ENCODE results near the gene KCNK2.

The KCNK2 gene

GRCh38 chr1:215106067-215106466 lies 23.5 kb downstream of the KCNK2 start:
- Histone ChIP-seq H3K9ac (ENCODE audit: insufficient read length) (no peak overlapping the region), H3K27ac (no peak overlapping the region), H3K4me3 (no peak overlapping the region), H3K36me3 (ENCODE audit: insufficient read depth, low read length) (no peaks in the 10 kb centered on the region), H3K9me3 (ENCODE audit: low read depth, low read length) (no peaks in the 10 kb centered on the region)
- DNase-seq (ENCODE audit: low read depth, low spot score): no peak
- TF ChIP-seq POLR2AphosphoS5 (IDR thresholded peaks at IDR 0.05; ENCODE audit: borderline replicate concordance, low read depth, low read length) (no peak), EZH2 (IDR thresholded peaks at IDR 0.05) (no peak), FOXP2 (optimal IDR thresholded peaks at IDR 0.05; ENCODE audit: control extremely low read depth, extremely low read length, insufficient read depth) (no peak)

GRCh38 chr1:215109171-215109570 lies 26.6 kb downstream of the KCNK2 start:
- Histone ChIP-seq H3K9ac (ENCODE audit: insufficient read length) (no peak overlapping the region), H3K9me3 (ENCODE audit: low read depth, low read length) (no peaks in the 10 kb centered on the region), H3K36me3 (ENCODE audit: insufficient read depth, low read length) (no peaks in the 10 kb centered on the region), H3K4me3 (no peak overlapping the region), H3K27ac (no peak overlapping the region)
- TF ChIP-seq FOXP2 (optimal IDR thresholded peaks at IDR 0.05; ENCODE audit: control extremely low read depth, extremely low read length, insufficient read depth) (no peak), EZH2 (IDR thresholded peaks at IDR 0.05) (no peak), POLR2AphosphoS5 (IDR thresholded peaks at IDR 0.05; ENCODE audit: borderline replicate concordance, low read depth, low read length) (no peak)
- no peak for DNase-seq (ENCODE audit: low read depth, low spot score)

DNA sequence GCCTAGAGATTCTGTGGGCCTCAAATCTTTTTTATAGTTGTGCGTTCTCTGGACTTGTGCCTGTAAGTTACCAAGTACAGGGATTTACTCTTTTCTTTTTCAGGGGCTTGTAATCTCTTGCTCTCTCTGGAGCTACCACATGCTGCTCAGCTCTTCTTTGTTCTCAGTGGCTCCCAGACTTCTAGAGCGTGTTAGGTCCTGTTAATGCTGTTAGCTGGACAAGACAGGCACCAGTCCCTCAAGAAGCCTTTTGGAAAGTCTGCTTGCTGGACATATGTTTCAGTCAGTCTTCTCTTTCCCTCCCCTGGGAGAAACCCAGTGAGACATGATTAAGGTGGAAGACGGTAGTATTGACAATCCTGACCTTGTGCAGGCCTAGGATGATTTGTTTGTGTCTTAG lies 29.4 kb downstream of the KCNK2 start:
- Histone ChIP-seq H3K9me3 (ENCODE audit: low read depth, low read length) (0 out of 2 replicates have a peak, but pooled peaks cover 2% of the 10 kb centered on the region), H3K36me3 (ENCODE audit: insufficient read depth, low read length) (no peaks in the 10 kb centered on the region), H3K4me3 (no peak overlapping the region), H3K27ac (no peak overlapping the region), H3K9ac (ENCODE audit: insufficient read length) (no peak overlapping the region)
- TF ChIP-seq FOXP2 (optimal IDR thresholded peaks at IDR 0.05; ENCODE audit: control extremely low read depth, extremely low read length, insufficient read depth) (no peak), EZH2 (IDR thresholded peaks at IDR 0.05) (no peak), POLR2AphosphoS5 (IDR thresholded peaks at IDR 0.05; ENCODE audit: borderline replicate concordance, low read depth, low read length) (no peak)
- no peak for DNase-seq (ENCODE audit: low read depth, low spot score)

- no peak for DNase-seq (ENCODE audit: low read depth, low spot score)
- H3K4me3 ChIP-seq: no peak overlapping the region
- H3K9ac ChIP-seq (ENCODE audit: insufficient read length): no peak overlapping the region
- no peak overlapping the region for H3K27ac ChIP-seq
- no peaks in the 10 kb centered on the region for H3K36me3 ChIP-seq (ENCODE audit: insufficient read depth, low read length)
- no peak for TF ChIP-seq POLR2AphosphoS5 (IDR thresholded peaks at IDR 0.05; ENCODE audit: borderline replicate concordance, low read depth, low read length)
- TF ChIP-seq FOXP2 (optimal IDR thresholded peaks at IDR 0.05; ENCODE audit: control extremely low read depth, extremely low read length, insufficient read depth): no peak
- TF ChIP-seq EZH2 (IDR thresholded peaks at IDR 0.05): no peak
- 0 out of 2 replicates have a peak, but pooled peaks cover 2% of the 10 kb centered on the region for H3K9me3 ChIP-seq (ENCODE audit: low read depth, low read length)
Observed at GRCh38 chr1:215113776-215114153, 31.2 kb downstream of the KCNK2 start.

GRCh38 chr1:215114154-215114933 lies 31.8 kb downstream of the KCNK2 start:
- Histone ChIP-seq H3K4me3 (no peak overlapping the region), H3K36me3 (ENCODE audit: insufficient read depth, low read length) (no peaks in the 10 kb centered on the region), H3K27ac (no peak overlapping the region), H3K9me3 (ENCODE audit: low read depth, low read length) (0 out of 2 replicates have a peak, but pooled peaks cover 2% of the 10 kb centered on the region), H3K9ac (ENCODE audit: insufficient read length) (no peak overlapping the region)
- no peak for DNase-seq (ENCODE audit: low read depth, low spot score)
- no peak for TF ChIP-seq POLR2AphosphoS5 (IDR thresholded peaks at IDR 0.05; ENCODE audit: borderline replicate concordance, low read depth, low read length)
- no peak for TF ChIP-seq FOXP2 (optimal IDR thresholded peaks at IDR 0.05; ENCODE audit: control extremely low read depth, extremely low read length, insufficient read depth)
- TF ChIP-seq EZH2 (IDR thresholded peaks at IDR 0.05): no peak

DNA sequence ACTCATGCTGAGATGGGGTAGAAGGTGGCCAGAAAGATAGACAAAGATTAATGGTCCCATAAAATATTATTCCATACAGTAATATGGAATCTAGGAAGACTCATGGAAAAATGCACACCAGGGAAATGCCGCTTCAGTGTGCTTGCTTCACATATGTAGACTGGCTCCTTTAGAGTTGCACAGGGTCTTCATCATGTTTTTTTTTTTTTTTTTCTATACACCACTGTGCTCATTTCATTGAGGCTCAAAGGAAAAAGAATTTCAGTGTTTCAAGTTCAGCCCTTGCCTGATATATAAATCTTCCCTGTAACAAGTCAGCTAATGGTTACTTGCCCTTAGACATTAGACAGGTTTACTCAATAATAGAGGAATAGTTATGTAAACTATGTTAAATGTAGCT lies 33.2 kb downstream of the KCNK2 start:
- Histone ChIP-seq H3K9ac (ENCODE audit: insufficient read length) (no peak overlapping the region), H3K36me3 (ENCODE audit: insufficient read depth, low read length) (no peaks in the 10 kb centered on the region), H3K27ac (no peak overlapping the region), H3K4me3 (no peak overlapping the region), H3K9me3 (ENCODE audit: low read depth, low read length) (0 out of 2 replicates have a peak, but pooled peaks cover 2% of the 10 kb centered on the region)
- DNase-seq (ENCODE audit: low read depth, low spot score): no peak
- no peak for TF ChIP-seq EZH2 (IDR thresholded peaks at IDR 0.05)

GRCh38 chr1:215118081-215118480 lies 35.5 kb downstream of the KCNK2 start:
- Histone ChIP-seq H3K4me3 (no peak overlapping the region), H3K27ac (no peak overlapping the region), H3K9me3 (ENCODE audit: low read depth, low read length) (0 out of 2 replicates have a peak, but pooled peaks cover 2% of the 10 kb centered on the region), H3K36me3 (ENCODE audit: insufficient read depth, low read length) (no peaks in the 10 kb centered on the region), H3K9ac (ENCODE audit: insufficient read length) (no peak overlapping the region)
- no peak for DNase-seq (ENCODE audit: low read depth, low spot score)
- TF ChIP-seq POLR2AphosphoS5 (IDR thresholded peaks at IDR 0.05; ENCODE audit: borderline replicate concordance, low read depth, low read length): no peak
- TF ChIP-seq EZH2 (IDR thresholded peaks at IDR 0.05): no peak
- TF ChIP-seq FOXP2 (optimal IDR thresholded peaks at IDR 0.05; ENCODE audit: control extremely low read depth, extremely low read length, insufficient read depth): no peak

DNA sequence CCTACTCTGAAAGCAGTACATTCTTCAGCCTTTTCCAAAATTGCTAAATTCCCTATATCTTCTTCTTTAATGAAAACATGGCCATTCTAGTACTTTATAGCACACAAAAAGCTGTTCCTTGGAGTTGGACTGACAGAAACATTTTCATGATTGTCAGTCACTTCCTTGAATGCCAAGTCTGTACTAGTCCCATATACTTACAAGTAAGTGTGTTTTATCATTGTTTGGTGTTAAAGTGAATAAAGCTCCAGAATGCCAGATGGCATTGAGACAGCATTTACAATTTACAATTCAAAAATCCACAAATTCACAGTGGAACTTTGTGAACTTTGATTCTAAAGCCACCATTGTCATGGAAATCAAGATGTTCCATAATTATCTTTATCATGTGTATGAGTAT lies 36.5 kb downstream of the KCNK2 start:
- H3K36me3 ChIP-seq (ENCODE audit: insufficient read depth, low read length): no peaks in the 10 kb centered on the region
- TF ChIP-seq EZH2 (IDR thresholded peaks at IDR 0.05) (no peak), POLR2AphosphoS5 (IDR thresholded peaks at IDR 0.05; ENCODE audit: borderline replicate concordance, low read depth, low read length) (no peak), FOXP2 (optimal IDR thresholded peaks at IDR 0.05; ENCODE audit: control extremely low read depth, extremely low read length, insufficient read depth) (no peak)
- no peak overlapping the region for H3K9ac ChIP-seq (ENCODE audit: insufficient read length)
- DNase-seq (ENCODE audit: low read depth, low spot score): no peak
- no peak overlapping the region for H3K4me3 ChIP-seq
- 0 out of 2 replicates have a peak, but pooled peaks cover 2% of the 10 kb centered on the region for H3K9me3 ChIP-seq (ENCODE audit: low read depth, low read length)
- H3K27ac ChIP-seq: no peak overlapping the region

All from SK-N-MC (cell line).